ENCODE results near the gene GALNS. TPM values are rescaled to one million over a fixed set of nuclear protein-coding genes. Genes with fewer than 3 reads are reported as not detected.

The GALNS gene
- total and polyA plus RNA-seq, 2 donors (not counting 3 experiments of a cell fraction or from before 2014, with no cell fraction given) = 21.8 to 40.2 TPM

GRCh38 chr16:88877564-88878289 is 21.0 kb upstream of the GALNS start:
- no peaks in the 10 kb centered on the region for H3K27me3 ChIP-seq (ENCODE audit: control insufficient read depth in 2 of 2, insufficient read depth in 2 of 2, low read length in 2 of 2)
- H3K27ac ChIP-seq (ENCODE audit: insufficient read depth, low read depth, low read length) = no peak overlapping the region
- no peaks in the 10 kb centered on the region for H3K9me1 ChIP-seq (replicated peaks; ENCODE audit: control insufficient read depth, extremely low read depth, insufficient read depth, low read length)
- no peaks in the 10 kb centered on the region for H3K79me2 ChIP-seq (ENCODE audit: control insufficient read depth, insufficient read depth, low read length)
- POLR2A ChIA-PET = no interaction called here
- TF ChIP-seq MAX (IDR thresholded peaks at IDR 0.05; ENCODE audit: insufficient read depth, insufficient read length) = no peak
- TF ChIP-seq CTCF (IDR thresholded peaks at IDR 0.05; ENCODE audit: extremely low read depth in 1 of 2, insufficient read depth in 1 of 2, low read depth in 1 of 2, low read length in 2 of 2) = no peak
- TF ChIP-seq MYC (IDR thresholded peaks at IDR 0.05; ENCODE audit: low read depth, low read length) = no peak
- TF ChIP-seq EZH2 (IDR thresholded peaks at IDR 0.05; ENCODE audit: borderline replicate concordance, low read depth, low read length, severe bottlenecking) = no peak
- no peak for TF ChIP-seq GATA2 (IDR thresholded peaks at IDR 0.05; ENCODE audit: insufficient read depth, insufficient read length, low read depth, low read length)
- no peak for TF ChIP-seq POLR2A (IDR thresholded peaks at IDR 0.05; ENCODE audit: low read depth, low read length)
- TF ChIP-seq POLR2AphosphoS5 (IDR thresholded peaks at IDR 0.05; ENCODE audit: insufficient read depth, low read depth, low read length) = no peak
- no peak for TF ChIP-seq JUN (IDR thresholded peaks at IDR 0.05; ENCODE audit: borderline replicate concordance, insufficient read depth, insufficient read length, low read depth)
- no peak for TF ChIP-seq FOS (IDR thresholded peaks at IDR 0.05; ENCODE audit: borderline replicate concordance, insufficient read depth, low read length)
- no peak for FAIRE-seq
- H3K4me3 ChIP-seq (replicated peaks in 1 of 3; ENCODE audit: insufficient read depth in 1 of 3, low read depth in 1 of 3, low read length in 3 of 3) = no peak overlapping the region
- H3K9me3 ChIP-seq (replicated peaks; ENCODE audit: control insufficient read depth, insufficient read depth, low read length) = no peaks in the 10 kb centered on the region
- no peaks in the 10 kb centered on the region for H3K36me3 ChIP-seq (ENCODE audit: control insufficient read depth in 2 of 2, extremely low read depth in 1 of 2, insufficient read depth in 2 of 2, low read length in 2 of 2)
- intact Hi-C loops (cut with micrococcal nuclease) = no loop called here
- no peaks in the 10 kb centered on the region for H4K20me1 ChIP-seq (replicated peaks; ENCODE audit: control insufficient read depth, extremely low read depth, insufficient read depth, low read length)
- no peak for DNase-seq (ENCODE audit: low read depth, low spot score)
- no peak overlapping the region for H3K9ac ChIP-seq (replicated peaks; ENCODE audit: extremely low read depth, insufficient read depth, low read length)
- CTCF ChIA-PET = no interaction called here
- dilution Hi-C loops (cut with MboI; ENCODE audit: extremely low pct_ligation_motif_present, low sequenced_read_pairs) = no loop called here
- no peak overlapping the region for H3K4me2 ChIP-seq (ENCODE audit: insufficient read depth, low read length)
- no peak overlapping the region for H2AFZ ChIP-seq (ENCODE audit: low read depth, low read length)
- no peaks in the 10 kb centered on the region for H3K4me1 ChIP-seq (ENCODE audit: control insufficient read depth, extremely low read depth, insufficient read depth, low read length)
- no TSS peak for BruUV-seq (replicated peaks)
